HG02840 (cell line): ENCODE measurements around the gene FBXW11.
"Not testable (repeated sequence)": the region's sequence is repeated elsewhere in the genome, so short reads cannot be mapped to it uniquely, and the experiment has no call there.

ENCODE experiments used
- ATAC-seq: cut with Tn5 transposase; IDR thresholded peaks from one replicate; pipeline ENCODE4 v1.9.1; 2021; ENCODE audit warnings: mild to moderate bottlenecking, moderate library complexity, moderate number of reproducible peaks; ENCODE audit not compliant: unreplicated experiment, low FRiP score

FBXW11 gene

GRCh38 chr5:171920765-171921391, 85.6 kb downstream of the FBXW11 start:
- ATAC-seq = no peak

GRCh38 chr5:171915700-171916099, 90.7 kb downstream of the FBXW11 start:
- ATAC-seq = not testable (repeated sequence)

- ATAC-seq = no peak
These were observed 91.6 kb downstream of the FBXW11 start for GRCh38 chr5:171914726-171915338.

GRCh38 chr5:171913987-171914273, 92.5 kb downstream of the FBXW11 start:
- ATAC-seq = no peak

GRCh38 chr5:171911152-171911551, 95.3 kb downstream of the FBXW11 start:
- ATAC-seq = no peak

GRCh38 chr5:171908638-171909037, 97.8 kb downstream of the FBXW11 start:
- no peak for ATAC-seq

GRCh38 chr5:171907725-171908343, 98.6 kb downstream of the FBXW11 start:
- ATAC-seq = no peak

- ATAC-seq = no peak
These were observed 99.5 kb downstream of the FBXW11 start for GRCh38 chr5:171906703-171907590.

- no peak for ATAC-seq
These were observed 100.3 kb downstream of the FBXW11 start for GRCh38 chr5:171906066-171906570.

- no peak for ATAC-seq
These were observed 101.6 kb downstream of the FBXW11 start for GRCh38 chr5:171904886-171905285.

GRCh38 chr5:171901764-171902163, 104.7 kb downstream of the FBXW11 start:
- no peak for ATAC-seq

GRCh38 chr5:171899792-171900191, 106.6 kb downstream of the FBXW11 start:
- ATAC-seq = no peak

- ATAC-seq = no peak
These were observed 107.6 kb downstream of the FBXW11 start for GRCh38 chr5:171898879-171899278.

GRCh38 chr5:171898386-171898785, 108.1 kb downstream of the FBXW11 start:
- ATAC-seq = no peak

- ATAC-seq = no peak
These were observed 109.2 kb downstream of the FBXW11 start for GRCh38 chr5:171897231-171897630.

GRCh38 chr5:171895081-171895480, 111.4 kb downstream of the FBXW11 start:
- ATAC-seq = no peak

- ATAC-seq = no peak
These were observed 113.0 kb downstream of the FBXW11 start for GRCh38 chr5:171893290-171893886.

- no peak for ATAC-seq
These were observed 114.8 kb downstream of the FBXW11 start for GRCh38 chr5:171891595-171891994.

- ATAC-seq = no peak
These were observed 115.3 kb downstream of the FBXW11 start for GRCh38 chr5:171891150-171891549.

GRCh38 chr5:171888051-171888481, 118.4 kb downstream of the FBXW11 start:
- no peak for ATAC-seq
